NB4 (cell line): ENCODE results near the gene VGLL4.
"Not testable (repeated sequence)": the region's sequence is repeated elsewhere in the genome, so short reads cannot be mapped to it uniquely, and the experiment has no call there.

Source experiments
- DNase-seq: peaks from one replicate; pipeline ENCODE4 v3.0.0; 2010; ENCODE audit warnings: low read depth
- H3K4me3 ChIP-seq: one replicate; pipeline ENCODE4 v1.5.1; 2011; ENCODE audit warnings: mild to moderate bottlenecking, low read depth, low read length, moderate library complexity
- CTCF ChIP-seq: IDR thresholded peaks from one replicate; pipeline ENCODE4 v1.5.1; 2012; ENCODE audit warnings: low read depth, low read length
- MAX ChIP-seq: IDR thresholded peaks from 2 replicates; pipeline ENCODE4 v1.6.1; 2011; ENCODE audit warnings: low read depth, low read length
- MYC ChIP-seq: IDR thresholded peaks from 2 replicates; pipeline ENCODE4 v1.6.1; 2011; ENCODE audit warnings: low read depth, low read length
- POLR2A ChIP-seq: IDR thresholded peaks from 2 replicates; pipeline ENCODE4 v1.6.1; 2011; ENCODE audit warnings: mild to moderate bottlenecking; ENCODE audit not compliant: insufficient read length; ENCODE audit errors: extremely low read depth

The VGLL4 gene, protein sequence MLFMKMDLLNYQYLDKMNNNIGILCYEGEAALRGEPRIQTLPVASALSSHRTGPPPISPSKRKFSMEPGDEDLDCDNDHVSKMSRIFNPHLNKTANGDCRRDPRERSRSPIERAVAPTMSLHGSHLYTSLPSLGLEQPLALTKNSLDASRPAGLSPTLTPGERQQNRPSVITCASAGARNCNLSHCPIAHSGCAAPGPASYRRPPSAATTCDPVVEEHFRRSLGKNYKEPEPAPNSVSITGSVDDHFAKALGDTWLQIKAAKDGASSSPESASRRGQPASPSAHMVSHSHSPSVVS

GRCh38 chr3:11643605-11644087, at the start of gene VGLL4:
TSS of gene VGLL4 (minus strand) at chr3:11643915. CDS start at chr3:11643518, 397 bp downstream.
- peak; percentile 97 for DNase-seq
- peak within 1 kb of the TSS; percentile 95 for H3K4me3 ChIP-seq
- TF ChIP-seq MYC (peak; percentile 81), MAX (peak; percentile 80), POLR2A (peak; percentile 45), CTCF (peak; percentile 2)

DNA sequence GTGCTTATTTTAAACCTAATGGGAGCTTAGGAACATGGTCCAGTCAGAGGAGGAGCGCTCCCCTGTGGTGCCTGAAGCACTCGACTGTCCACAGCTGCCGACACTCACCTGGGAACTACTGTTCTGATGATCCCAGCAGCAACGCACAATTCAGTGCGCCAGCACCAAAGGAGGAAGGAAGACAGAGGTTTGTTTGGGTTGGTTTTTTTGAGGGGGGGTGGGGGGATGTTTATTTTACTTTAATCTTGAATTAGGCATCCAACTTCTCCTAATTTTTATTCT, 48.8 kb upstream of the VGLL4 start:
- TF ChIP-seq CTCF = no peak
- TF ChIP-seq POLR2A = no peak
- no peak for TF ChIP-seq MYC
- TF ChIP-seq MAX = no peak
- DNase-seq = no peak

GRCh38 chr3:11691767-11692531, 48.2 kb upstream of the VGLL4 start:
- no peak overlapping the region for H3K4me3 ChIP-seq
- TF ChIP-seq MAX = no peak
- TF ChIP-seq POLR2A = no peak
- TF ChIP-seq CTCF = no peak
- TF ChIP-seq MYC = no peak
- no peak for DNase-seq

More for the DNA sequence above, 48.8 kb upstream of the VGLL4 start:
- no peak overlapping the region for H3K4me3 ChIP-seq

DNA sequence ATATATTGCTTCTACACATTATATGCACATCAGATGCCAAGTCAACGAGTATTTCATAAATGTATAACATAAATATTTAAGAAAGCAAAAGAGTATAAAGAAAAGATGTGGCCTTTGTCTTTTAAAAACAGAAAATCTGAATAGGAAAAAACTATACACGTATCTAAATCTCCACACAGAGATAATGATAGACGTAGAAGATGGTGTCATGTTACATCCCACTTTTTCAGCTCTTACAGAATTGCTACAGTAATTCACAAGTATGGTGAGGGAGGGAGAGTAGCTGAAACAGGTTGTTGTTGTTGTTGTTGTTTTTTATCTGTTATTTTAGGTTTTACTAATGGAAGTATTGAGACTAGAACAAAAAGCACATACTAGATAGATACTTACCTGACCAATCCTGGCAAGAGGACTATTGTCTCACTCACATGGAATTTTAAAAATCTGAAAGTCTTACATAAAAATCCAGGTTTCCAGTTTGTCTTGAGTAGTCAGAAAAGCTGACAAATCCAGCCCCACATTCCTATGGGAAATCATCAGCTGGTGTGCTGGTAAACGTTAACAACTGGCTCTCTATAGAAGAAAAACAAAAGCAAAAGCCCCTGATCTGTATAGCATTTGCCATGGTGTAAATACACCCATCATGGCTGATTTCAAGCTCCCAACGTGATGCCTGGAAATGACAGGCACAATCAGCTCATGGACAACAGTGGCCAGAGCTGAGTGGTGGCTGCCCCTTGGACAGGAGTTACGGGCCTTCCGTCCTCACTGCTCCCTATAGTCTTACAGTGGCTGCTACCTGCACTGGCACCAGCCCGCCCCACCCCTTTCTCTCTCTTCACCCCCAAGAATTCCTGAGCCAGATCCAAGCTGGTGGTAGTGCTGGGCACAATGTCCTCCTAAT, 47.4 kb upstream of the VGLL4 start:
- no peak for DNase-seq
- no peak for TF ChIP-seq MYC
- no peak for TF ChIP-seq POLR2A
- TF ChIP-seq CTCF = no peak
- TF ChIP-seq MAX = no peak
- H3K4me3 ChIP-seq = no peak overlapping the region

DNA sequence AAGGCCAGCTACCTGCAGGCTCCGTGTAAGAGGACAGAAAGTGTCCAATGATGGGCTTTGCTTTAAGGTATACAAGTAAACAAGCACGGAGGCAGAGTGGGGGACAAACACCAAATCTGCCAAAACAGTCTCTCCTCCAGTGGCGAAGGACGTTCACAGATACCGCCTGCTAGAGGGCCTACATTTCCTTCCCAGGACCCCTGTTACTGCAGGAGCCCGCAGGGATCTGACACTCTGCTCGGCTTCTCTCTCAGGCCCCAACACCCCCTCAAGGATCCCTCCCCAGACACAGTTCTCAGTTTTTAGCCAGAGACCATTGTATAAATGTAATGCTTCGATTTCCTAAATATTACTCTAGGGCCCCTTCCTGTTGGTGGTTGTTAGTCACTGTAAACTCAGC, 46.0 kb upstream of the VGLL4 start:
- TF ChIP-seq CTCF (no peak), POLR2A (no peak), MAX (no peak), MYC (no peak)
- no peak for DNase-seq
- no peak overlapping the region for H3K4me3 ChIP-seq

- H3K4me3 ChIP-seq, DNase-seq: not testable (repeated sequence)
Measured at GRCh38 chr3:11684980-11685379, 41.3 kb upstream of the VGLL4 start.
